ENCODE results near the gene KRT12. TPM values are rescaled to one million over a fixed set of nuclear protein-coding genes. Genes with fewer than 3 reads are reported as not detected.

The KRT12 gene
- total RNA-seq, 1 donor from 2014 or later = not detected

GRCh38 chr17:40902498-40902897 is 35.5 kb upstream of the KRT12 start:
- Mint-ChIP-seq H3K4me1 (ENCODE audit: low read depth) (peaks cover 7% of the 10 kb centered on the region), H3K36me3 (ENCODE audit: low read depth) (no peaks in the 10 kb centered on the region), H3K27ac (no peak overlapping the region), H3K27me3 (ENCODE audit: insufficient read depth) (peaks cover 17% of the 10 kb centered on the region), H3K4me3 (no peak overlapping the region), H3K9me3 (no peaks in the 10 kb centered on the region)
- intact Hi-C loops (cut with micrococcal nuclease) = loop anchor here (10.0 kb wide), 1 partner anchor 98 kb away; no protein-coding TSS in a partner anchor
- no peak for DNase-seq (ENCODE audit: low spot score)

- Mint-ChIP-seq H3K27me3 (ENCODE audit: insufficient read depth) (peaks cover 19% of the 10 kb centered on the region), H3K27ac (no peak overlapping the region), H3K9me3 (no peaks in the 10 kb centered on the region), H3K36me3 (ENCODE audit: low read depth) (no peaks in the 10 kb centered on the region), H3K4me3 (no peak overlapping the region), H3K4me1 (ENCODE audit: low read depth) (peaks cover 7% of the 10 kb centered on the region)
- DNase-seq (ENCODE audit: low spot score) = no peak
- intact Hi-C loops (cut with micrococcal nuclease) = loop anchor here (10.0 kb wide), 1 partner anchor 97 kb away; no protein-coding TSS in a partner anchor
These were observed 35.0 kb upstream of the KRT12 start for GRCh38 chr17:40901981-40902474.

- H3K4me1 Mint-ChIP-seq (ENCODE audit: low read depth) = peaks cover 7% of the 10 kb centered on the region
- no peak overlapping the region for H3K4me3 Mint-ChIP-seq
- H3K27me3 Mint-ChIP-seq (ENCODE audit: insufficient read depth) = peaks cover 14% of the 10 kb centered on the region
- DNase-seq (ENCODE audit: low spot score) = no peak
- no peak overlapping the region for H3K27ac Mint-ChIP-seq
- intact Hi-C loops (cut with micrococcal nuclease) = loop anchor here (10.0 kb wide), 1 partner anchor 96 kb away; no protein-coding TSS in a partner anchor
- H3K36me3 Mint-ChIP-seq (ENCODE audit: low read depth) = no peaks in the 10 kb centered on the region
- H3K9me3 Mint-ChIP-seq = no peaks in the 10 kb centered on the region
These were observed 33.9 kb upstream of the KRT12 start for GRCh38 chr17:40900809-40901356.

GRCh38 chr17:40896916-40897455 is 30.0 kb upstream of the KRT12 start:
- Mint-ChIP-seq H3K27ac (no peak overlapping the region), H3K4me3 (no peak overlapping the region), H3K36me3 (ENCODE audit: low read depth) (no peaks in the 10 kb centered on the region)

GRCh38 chr17:40895106-40895730 is 28.2 kb upstream of the KRT12 start:
- no peaks in the 10 kb centered on the region for H3K36me3 Mint-ChIP-seq (ENCODE audit: low read depth)
- no peak overlapping the region for H3K4me3 Mint-ChIP-seq
- H3K27me3 Mint-ChIP-seq (ENCODE audit: insufficient read depth) = peaks cover 24% of the 10 kb centered on the region

More at GRCh38 chr17:40896916-40897455, 30.0 kb upstream of the KRT12 start:
- no peak for DNase-seq (ENCODE audit: low spot score)
- H3K4me1 Mint-ChIP-seq (ENCODE audit: low read depth) = no peaks in the 10 kb centered on the region
- H3K9me3 Mint-ChIP-seq = no peaks in the 10 kb centered on the region
- peaks cover 26% of the 10 kb centered on the region for H3K27me3 Mint-ChIP-seq (ENCODE audit: insufficient read depth)
- intact Hi-C loops (cut with micrococcal nuclease) = no loop called here

GRCh38 chr17:40888196-40888720 is 21.2 kb upstream of the KRT12 start:
- intact Hi-C loops (cut with micrococcal nuclease) = no loop called here
- peaks cover 35% of the 10 kb centered on the region for H3K27me3 Mint-ChIP-seq (ENCODE audit: insufficient read depth)
- no peaks in the 10 kb centered on the region for H3K9me3 Mint-ChIP-seq
- no peak overlapping the region for H3K4me3 Mint-ChIP-seq
- DNase-seq (ENCODE audit: low spot score) = no peak
- no peaks in the 10 kb centered on the region for H3K36me3 Mint-ChIP-seq (ENCODE audit: low read depth)
- H3K27ac Mint-ChIP-seq = no peak overlapping the region
- no peaks in the 10 kb centered on the region for H3K4me1 Mint-ChIP-seq (ENCODE audit: low read depth)

More at GRCh38 chr17:40895106-40895730, 28.2 kb upstream of the KRT12 start:
- H3K27ac Mint-ChIP-seq = no peak overlapping the region
- intact Hi-C loops (cut with micrococcal nuclease) = no loop called here
- DNase-seq (ENCODE audit: low spot score) = no peak
- no peaks in the 10 kb centered on the region for H3K9me3 Mint-ChIP-seq
- no peaks in the 10 kb centered on the region for H3K4me1 Mint-ChIP-seq (ENCODE audit: low read depth)

- Mint-ChIP-seq H3K36me3 (ENCODE audit: low read depth) (no peaks in the 10 kb centered on the region), H3K4me1 (ENCODE audit: low read depth) (no peaks in the 10 kb centered on the region), H3K27me3 (ENCODE audit: insufficient read depth) (peaks cover 31% of the 10 kb centered on the region), H3K27ac (no peak overlapping the region), H3K9me3 (no peaks in the 10 kb centered on the region), H3K4me3 (no peak overlapping the region)
- DNase-seq (ENCODE audit: low spot score) = no peak
- intact Hi-C loops (cut with micrococcal nuclease) = no loop called here
These were observed 19.1 kb upstream of the KRT12 start for GRCh38 chr17:40886090-40886489.

GRCh38 chr17:40884708-40885512 is 17.9 kb upstream of the KRT12 start, which contains the start of gene KRT20:
KRT20 (minus strand) TSS chr17:40885242; CDS start chr17:40885185, 57 bp downstream.
- no peak within 1 kb of the TSS for H3K27ac Mint-ChIP-seq
- H3K36me3 Mint-ChIP-seq (ENCODE audit: low read depth) = no peaks in the 10 kb centered on the region
- DNase-seq (ENCODE audit: low spot score) = no peak
- intact Hi-C loops (cut with micrococcal nuclease) = no loop called here
- no peak within 1 kb of the TSS for H3K4me3 Mint-ChIP-seq
- H3K9me3 Mint-ChIP-seq = no peaks in the 10 kb centered on the region
- H3K4me1 Mint-ChIP-seq (ENCODE audit: low read depth) = no peaks in the 10 kb centered on the region
- H3K27me3 Mint-ChIP-seq (ENCODE audit: insufficient read depth) = peaks cover 33% of the 10 kb centered on the region

GRCh38 chr17:40883626-40884334 is 16.8 kb upstream of the KRT12 start:
- H3K27ac Mint-ChIP-seq = no peak overlapping the region
- H3K4me3 Mint-ChIP-seq = no peak overlapping the region
- H3K9me3 Mint-ChIP-seq = no peaks in the 10 kb centered on the region
- H3K4me1 Mint-ChIP-seq (ENCODE audit: low read depth) = no peaks in the 10 kb centered on the region
- no peak for DNase-seq (ENCODE audit: low spot score)
- peaks cover 27% of the 10 kb centered on the region for H3K27me3 Mint-ChIP-seq (ENCODE audit: insufficient read depth)
- intact Hi-C loops (cut with micrococcal nuclease) = no loop called here
- no peaks in the 10 kb centered on the region for H3K36me3 Mint-ChIP-seq (ENCODE audit: low read depth)

GRCh38 chr17:40883031-40883430 is 16.0 kb upstream of the KRT12 start:
- no peaks in the 10 kb centered on the region for H3K4me1 Mint-ChIP-seq (ENCODE audit: low read depth)
- intact Hi-C loops (cut with micrococcal nuclease) = no loop called here

GRCh38 chr17:40879026-40879425 is 12.0 kb upstream of the KRT12 start:
- no peaks in the 10 kb centered on the region for H3K9me3 Mint-ChIP-seq
- H3K4me3 Mint-ChIP-seq = no peak overlapping the region
- no peaks in the 10 kb centered on the region for H3K4me1 Mint-ChIP-seq (ENCODE audit: low read depth)
- H3K27ac Mint-ChIP-seq = no peak overlapping the region
- no peaks in the 10 kb centered on the region for H3K36me3 Mint-ChIP-seq (ENCODE audit: low read depth)
- DNase-seq (ENCODE audit: low spot score) = no peak
- H3K27me3 Mint-ChIP-seq (ENCODE audit: insufficient read depth) = peaks cover 14% of the 10 kb centered on the region
- intact Hi-C loops (cut with micrococcal nuclease) = no loop called here

More at GRCh38 chr17:40883031-40883430, 16.0 kb upstream of the KRT12 start:
- DNase-seq (ENCODE audit: low spot score) = no peak
- Mint-ChIP-seq H3K36me3 (ENCODE audit: low read depth) (no peaks in the 10 kb centered on the region), H3K27me3 (ENCODE audit: insufficient read depth) (peaks cover 19% of the 10 kb centered on the region), H3K9me3 (no peaks in the 10 kb centered on the region), H3K4me3 (no peak overlapping the region), H3K27ac (no peak overlapping the region)

- intact Hi-C loops (cut with micrococcal nuclease) = no loop called here
- Mint-ChIP-seq H3K27ac (no peak overlapping the region), H3K27me3 (ENCODE audit: insufficient read depth) (peaks cover 9% of the 10 kb centered on the region), H3K36me3 (ENCODE audit: low read depth) (no peaks in the 10 kb centered on the region), H3K9me3 (no peaks in the 10 kb centered on the region), H3K4me1 (ENCODE audit: low read depth) (no peaks in the 10 kb centered on the region), H3K4me3 (no peak overlapping the region)
- DNase-seq (ENCODE audit: low spot score) = no peak
These were observed 11.0 kb upstream of the KRT12 start for GRCh38 chr17:40878044-40878443.
